GM19397 (cell line): ENCODE measurements around the gene SLC38A3.
"Not testable (repeated sequence)": the region's sequence is repeated elsewhere in the genome, so short reads cannot be mapped to it uniquely, and the experiment has no call there.

ENCODE experiments used
- ATAC-seq: cut with Tn5 transposase; IDR thresholded peaks from one replicate; pipeline ENCODE4 v1.9.1; 2021; ENCODE audit warnings: mild to moderate bottlenecking, moderate library complexity; ENCODE audit not compliant: unreplicated experiment

The SLC38A3 gene

GRCh38 chr3:50245831-50246516 lies 40.9 kb downstream of the SLC38A3 start:
- peak; percentile 65 for ATAC-seq

- ATAC-seq, result peak; percentile 45
Measured at GRCh38 chr3:50246517-50246954, 41.5 kb downstream of the SLC38A3 start.

DNA sequence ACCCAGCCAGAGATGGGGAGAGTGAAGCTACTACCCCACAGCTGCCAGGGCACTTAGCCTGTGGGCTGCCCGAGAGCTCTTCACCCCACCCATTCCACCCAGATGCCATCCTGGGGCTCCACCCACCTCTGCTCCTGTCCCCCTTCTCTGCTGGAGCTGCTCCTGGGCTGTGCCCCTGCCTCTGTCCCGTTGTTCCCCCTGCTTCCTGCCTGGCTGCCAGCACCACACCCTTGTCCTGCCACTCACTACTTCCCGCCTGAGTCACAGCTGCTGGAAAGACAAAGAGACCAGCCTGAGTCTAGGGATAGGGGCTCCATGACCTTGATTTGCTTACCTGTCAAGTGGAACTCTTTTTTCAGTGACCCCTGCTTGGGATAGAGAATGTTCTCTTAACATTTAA lies 43.3 kb downstream of the SLC38A3 start:
- ATAC-seq, result no peak

GRCh38 chr3:50249457-50249856 lies 44.4 kb downstream of the SLC38A3 start:
- no peak for ATAC-seq

DNA sequence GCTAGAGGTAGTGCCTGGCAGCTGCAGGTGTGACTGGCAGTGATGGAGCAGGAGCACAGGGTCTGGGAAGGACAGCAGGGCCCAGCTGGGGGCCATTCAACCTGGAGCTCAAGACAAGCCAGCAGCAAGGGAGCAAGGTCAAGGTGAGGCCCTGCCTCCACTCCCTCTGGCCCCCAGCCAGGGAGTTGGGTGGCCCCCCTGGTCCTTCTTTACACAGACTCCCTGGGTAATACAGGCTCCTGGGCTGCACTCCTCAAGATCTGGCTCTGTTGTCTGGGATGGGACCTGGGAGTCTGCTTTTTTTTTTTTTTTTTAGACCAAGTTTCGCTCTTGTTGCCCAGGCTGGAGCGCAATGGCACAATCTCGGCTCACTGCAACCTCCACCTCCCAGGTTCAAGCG lies 45.4 kb downstream of the SLC38A3 start:
- no peak for ATAC-seq

DNA sequence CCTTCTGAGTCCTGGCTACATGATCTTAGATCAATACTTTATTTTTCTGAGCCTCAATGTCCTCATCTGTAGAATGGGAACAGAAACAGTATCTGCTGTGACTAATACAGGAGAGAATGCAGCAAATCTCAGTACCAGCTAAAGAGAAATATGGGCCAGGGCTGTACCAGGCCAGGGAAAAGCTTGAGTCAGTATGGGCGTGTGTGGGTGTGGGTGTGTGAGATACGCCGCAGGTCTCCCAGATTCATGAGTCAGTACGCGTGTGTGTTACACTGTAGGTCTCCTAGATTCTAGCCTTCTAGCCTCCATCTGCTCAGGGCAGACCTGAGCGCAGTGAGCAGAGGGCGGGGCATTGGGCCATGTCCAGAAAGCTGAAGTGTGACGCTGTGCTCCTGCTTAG lies 46.1 kb downstream of the SLC38A3 start:
- ATAC-seq, result no peak

GRCh38 chr3:50254577-50255250 lies 49.6 kb downstream of the SLC38A3 start:
- no peak for ATAC-seq

DNA sequence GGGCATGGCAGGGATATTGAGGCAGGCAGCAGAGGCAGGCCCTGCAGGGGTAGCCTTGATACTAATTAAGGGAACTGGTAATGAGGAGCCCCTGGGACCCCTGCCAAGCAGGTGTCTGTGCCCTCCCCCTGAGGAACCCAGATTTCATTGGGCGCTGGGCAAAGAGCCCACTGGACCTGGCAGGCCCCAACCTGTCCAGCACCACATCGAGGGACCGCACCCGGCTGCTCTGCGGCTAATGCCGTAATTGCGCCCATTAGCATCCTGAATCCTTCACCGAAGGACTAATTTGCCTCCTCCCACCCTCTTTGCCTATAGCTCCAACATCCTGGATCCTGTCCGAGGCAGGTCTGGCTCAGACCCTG lies 50.2 kb downstream of the SLC38A3 start:
- no peak for ATAC-seq

DNA sequence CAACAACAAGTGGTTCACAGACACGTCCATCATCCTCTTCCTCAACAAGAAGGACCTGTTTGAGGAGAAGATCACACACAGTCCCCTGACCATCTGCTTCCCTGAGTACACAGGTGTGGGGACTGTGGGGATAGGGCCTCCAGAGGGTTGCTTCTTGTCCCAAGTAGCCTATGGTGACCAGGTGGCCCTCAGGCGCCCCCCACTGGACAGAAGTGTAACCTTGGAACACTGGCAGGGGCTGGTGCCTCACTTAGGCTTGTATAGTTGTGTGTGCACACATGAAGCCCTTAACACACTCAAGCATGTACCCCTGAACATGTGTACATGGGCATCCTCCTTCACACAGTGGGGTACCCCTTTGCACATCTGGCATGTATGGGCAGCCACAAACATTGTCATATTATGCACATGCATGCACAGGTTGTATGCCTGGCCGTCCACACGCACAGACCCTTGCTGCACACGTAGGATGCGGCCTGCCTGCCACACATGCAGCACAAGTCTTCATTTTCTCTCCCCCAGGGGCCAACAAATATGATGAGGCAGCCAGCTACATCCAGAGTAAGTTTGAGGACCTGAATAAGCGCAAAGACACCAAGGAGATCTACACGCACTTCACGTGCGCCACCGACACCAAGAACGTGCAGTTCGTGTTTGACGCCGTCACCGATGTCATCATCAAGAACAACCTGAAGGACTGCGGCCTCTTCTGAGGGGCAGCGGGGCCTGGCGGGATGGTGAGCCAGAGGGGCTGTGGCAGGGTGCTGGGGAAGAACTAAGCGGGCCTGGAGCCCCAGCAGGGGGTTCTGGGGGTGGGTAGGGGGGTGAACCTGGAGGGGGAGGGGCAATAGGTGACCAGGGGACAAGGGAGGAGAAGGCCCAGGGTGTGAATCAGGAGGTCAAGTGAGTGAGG lies 52.2 kb downstream of the SLC38A3 start:
- no peak for ATAC-seq

GRCh38 chr3:50258029-50258680 lies 53.1 kb downstream of the SLC38A3 start:
- no peak for ATAC-seq

- ATAC-seq, result no peak
Measured at GRCh38 chr3:50258979-50259378, 53.9 kb downstream of the SLC38A3 start.

- ATAC-seq, result peak; percentile 12
Measured at GRCh38 chr3:50259432-50260026, 54.5 kb downstream of the SLC38A3 start.

DNA sequence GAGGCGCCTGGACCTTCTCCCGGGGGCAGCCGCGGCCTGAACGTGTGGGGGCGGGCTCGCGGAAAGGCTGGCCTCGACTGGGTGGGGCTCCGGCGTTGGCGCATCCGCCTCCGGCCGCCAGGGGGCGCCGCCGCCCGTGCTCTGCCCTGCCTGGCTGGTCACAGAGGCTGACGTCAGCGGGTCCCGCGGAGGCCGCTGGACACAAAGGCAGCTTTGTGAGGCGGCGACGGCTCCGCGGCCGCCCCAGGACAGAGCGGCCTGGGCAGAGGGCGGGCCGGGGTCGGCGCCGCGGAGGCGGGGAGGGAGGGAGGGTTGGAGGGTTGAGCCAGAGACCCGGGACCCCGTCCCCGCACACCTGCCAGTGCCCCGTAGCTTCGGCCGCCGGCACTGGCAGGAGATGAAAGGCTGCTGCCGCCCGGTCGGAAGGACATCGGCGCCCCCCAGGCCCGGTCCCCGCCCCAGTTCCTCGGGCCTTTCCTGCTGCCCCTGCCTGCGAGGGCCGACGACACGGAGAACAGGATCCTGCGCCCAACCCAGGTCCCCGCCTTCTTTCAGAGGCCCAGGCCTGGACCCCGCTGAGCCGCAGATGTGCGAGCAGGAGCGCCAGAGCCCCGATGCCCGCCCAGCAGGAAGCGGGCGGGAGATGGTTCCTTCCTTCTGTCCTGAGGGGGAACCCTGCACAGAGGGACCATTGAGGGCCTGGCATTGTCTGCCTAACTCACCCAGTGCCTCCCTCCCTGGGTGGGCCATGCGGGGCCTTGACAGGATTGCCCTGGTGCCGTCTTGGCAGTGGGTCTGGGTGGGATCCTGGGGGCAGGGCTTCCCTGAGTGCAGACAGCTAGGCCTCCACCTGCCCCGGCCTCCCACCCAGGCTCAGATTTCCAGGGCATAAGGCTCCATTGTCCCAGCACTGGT lies 55.2 kb downstream of the SLC38A3 start:
- ATAC-seq, result peak; percentile 78

- no peak for ATAC-seq
Measured at GRCh38 chr3:50260942-50261441, 55.9 kb downstream of the SLC38A3 start.

DNA sequence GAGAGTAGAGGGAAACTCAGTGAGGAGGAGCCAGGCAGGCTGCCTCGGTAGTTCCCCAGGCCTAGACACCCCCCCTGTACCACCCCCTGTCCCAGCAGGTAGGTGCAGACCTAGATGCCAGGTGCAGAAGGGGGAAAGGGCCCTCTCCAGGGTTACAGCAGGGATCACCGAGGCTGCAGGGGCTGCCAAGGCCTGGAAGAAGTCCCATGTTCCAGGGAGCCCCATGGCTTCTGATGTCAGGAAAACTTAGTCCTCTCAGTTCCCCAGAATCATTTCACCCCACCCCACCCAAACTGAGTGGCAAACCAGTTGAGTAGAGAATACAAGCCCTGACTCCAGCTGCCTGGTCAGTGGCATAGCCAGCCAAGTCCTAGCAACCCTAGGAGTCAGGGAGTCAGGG lies 56.4 kb downstream of the SLC38A3 start:
- ATAC-seq, result no peak

- ATAC-seq, result not testable (repeated sequence)
Measured at GRCh38 chr3:50262200-50262599, 57.1 kb downstream of the SLC38A3 start.

GRCh38 chr3:50262778-50263177 lies 57.7 kb downstream of the SLC38A3 start:
- ATAC-seq, result no peak

DNA sequence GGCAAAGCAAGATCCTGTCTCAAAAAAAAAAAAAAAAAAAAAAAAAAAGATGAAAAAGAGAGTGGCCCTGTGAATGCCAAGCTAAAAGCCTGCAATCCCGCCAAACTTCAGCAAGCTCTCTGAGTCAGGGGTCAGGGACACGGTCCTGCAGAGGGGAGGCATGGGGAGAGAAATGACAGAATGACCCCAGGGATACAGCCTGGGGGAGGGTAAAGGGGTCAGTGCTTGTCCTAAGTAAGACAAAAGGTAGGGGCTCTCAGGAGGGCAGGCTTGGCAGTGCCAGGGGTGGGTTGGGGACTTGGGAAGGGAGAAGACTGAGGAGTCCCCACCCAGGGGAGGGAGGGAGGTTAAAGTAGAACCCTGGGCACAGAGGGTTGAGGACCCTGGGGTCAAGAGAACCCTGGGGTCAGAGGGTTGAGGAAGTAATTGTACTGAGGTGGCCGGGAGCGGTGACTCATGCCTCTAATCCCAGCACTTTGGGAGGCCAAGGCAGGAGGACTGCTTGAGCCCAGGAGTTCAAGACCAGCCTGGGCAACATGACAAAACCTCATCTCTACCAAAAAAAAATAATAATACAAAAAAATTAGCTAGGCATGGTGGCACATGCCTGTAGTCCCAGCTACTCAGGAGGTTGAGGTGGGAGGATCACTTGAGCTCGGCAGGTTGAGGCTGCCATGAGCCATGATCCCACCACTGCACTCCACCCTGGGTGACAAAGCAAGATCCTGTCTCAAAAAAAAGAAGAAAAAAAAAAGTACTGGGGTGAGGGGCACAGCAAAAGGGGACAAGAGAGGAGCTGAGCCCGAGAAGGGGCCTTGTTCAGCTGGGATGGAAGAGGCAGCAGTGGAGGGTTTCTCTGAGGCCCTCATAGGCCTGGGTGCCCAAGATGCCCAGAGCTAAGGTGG lies 58.7 kb downstream of the SLC38A3 start:
- no peak for ATAC-seq
